Chondrocyte (in vitro differentiated cells): ENCODE data around the gene TPX2. TPM values are rescaled to one million over a fixed set of nuclear protein-coding genes. Genes with fewer than 3 reads are reported as not detected.

Experiments used
- DNase-seq: peaks from one replicate; pipeline ENCODE4 v3.0.0; 2021; ENCODE audit warnings: mixed read lengths, low spot score
- H3K27ac Mint-ChIP-seq: one replicate; pipeline ENCODE4 v1.8.0; 2021; ENCODE audit warnings: mild to moderate bottlenecking, moderate library complexity, mixed read lengths; ENCODE audit not compliant: unreplicated experiment
- H3K27me3 Mint-ChIP-seq: 2 replicates; pipeline ENCODE4 v1.8.0; 2021; ENCODE audit warnings: low read depth, mixed read lengths
- H3K36me3 Mint-ChIP-seq: 2 replicates; pipeline ENCODE4 v1.8.0; 2021; ENCODE audit warnings: low read depth, mixed read lengths
- H3K4me1 Mint-ChIP-seq: 2 replicates; pipeline ENCODE4 v1.8.0; 2021; ENCODE audit warnings: low read depth, mild to moderate bottlenecking, mixed read lengths
- H3K4me3 Mint-ChIP-seq: one replicate; pipeline ENCODE4 v1.8.0; 2021; ENCODE audit warnings: mild to moderate bottlenecking, moderate library complexity, mixed read lengths; ENCODE audit not compliant: unreplicated experiment
- H3K9me3 Mint-ChIP-seq: 2 replicates; pipeline ENCODE4 v1.8.0; 2021; ENCODE audit warnings: low read depth, mixed read lengths
- total RNA-seq: library from RNA; stranded (reverse); gene quantifications from 3 replicates; pipeline ENCODE4 v1.2.1, GENCODE V29; 2021
- TF ChIP-seq, protein P1 (sequence below): fragments of 200-600 bp; sonication (generic); IDR thresholded peaks from 2 replicates; pipeline ENCODE4 v1.5.0; 2021; ENCODE audit warnings: antibody characterized with exemption, mild to moderate bottlenecking, moderate library complexity

Gene TPX2
- total RNA-seq, 1 donor from 2014 or later = 49.6 TPM

DNA sequence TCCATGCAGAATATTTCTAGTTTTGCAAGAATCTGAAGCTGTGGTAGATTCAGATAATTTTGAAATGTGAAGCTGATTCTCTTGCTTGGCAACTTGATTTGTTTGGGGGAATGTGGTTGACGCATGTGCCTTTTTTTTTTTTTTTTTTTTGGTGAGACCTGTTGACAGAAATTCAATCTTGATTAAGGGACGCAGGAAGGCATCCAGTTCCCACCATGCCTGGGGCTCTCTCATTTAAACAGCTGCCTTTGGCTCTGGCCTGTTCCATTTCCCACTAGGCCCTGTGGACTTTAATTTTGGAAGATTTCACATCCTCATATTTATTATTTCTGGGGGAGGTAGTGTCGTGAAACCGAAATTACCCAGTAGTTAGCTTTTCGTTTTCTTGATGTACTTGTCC, 8.6 kb downstream of the TPX2 start:
- DNase-seq = no peak
- Mint-ChIP-seq H3K36me3 (peaks cover 7% of the 10 kb centered on the region), H3K9me3 (no peaks in the 10 kb centered on the region), H3K27me3 (no peaks in the 10 kb centered on the region), H3K4me3 (peak overlapping the region; percentile 33), H3K27ac (peak overlapping the region; percentile 89), H3K4me1 (peaks cover 48% of the 10 kb centered on the region)
- TF ChIP-seq, protein P1, sequence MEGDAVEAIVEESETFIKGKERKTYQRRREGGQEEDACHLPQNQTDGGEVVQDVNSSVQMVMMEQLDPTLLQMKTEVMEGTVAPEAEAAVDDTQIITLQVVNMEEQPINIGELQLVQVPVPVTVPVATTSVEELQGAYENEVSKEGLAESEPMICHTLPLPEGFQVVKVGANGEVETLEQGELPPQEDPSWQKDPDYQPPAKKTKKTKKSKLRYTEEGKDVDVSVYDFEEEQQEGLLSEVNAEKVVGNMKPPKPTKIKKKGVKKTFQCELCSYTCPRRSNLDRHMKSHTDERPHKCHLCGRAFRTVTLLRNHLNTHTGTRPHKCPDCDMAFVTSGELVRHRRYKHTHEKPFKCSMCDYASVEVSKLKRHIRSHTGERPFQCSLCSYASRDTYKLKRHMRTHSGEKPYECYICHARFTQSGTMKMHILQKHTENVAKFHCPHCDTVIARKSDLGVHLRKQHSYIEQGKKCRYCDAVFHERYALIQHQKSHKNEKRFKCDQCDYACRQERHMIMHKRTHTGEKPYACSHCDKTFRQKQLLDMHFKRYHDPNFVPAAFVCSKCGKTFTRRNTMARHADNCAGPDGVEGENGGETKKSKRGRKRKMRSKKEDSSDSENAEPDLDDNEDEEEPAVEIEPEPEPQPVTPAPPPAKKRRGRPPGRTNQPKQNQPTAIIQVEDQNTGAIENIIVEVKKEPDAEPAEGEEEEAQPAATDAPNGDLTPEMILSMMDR = no peak

DNA sequence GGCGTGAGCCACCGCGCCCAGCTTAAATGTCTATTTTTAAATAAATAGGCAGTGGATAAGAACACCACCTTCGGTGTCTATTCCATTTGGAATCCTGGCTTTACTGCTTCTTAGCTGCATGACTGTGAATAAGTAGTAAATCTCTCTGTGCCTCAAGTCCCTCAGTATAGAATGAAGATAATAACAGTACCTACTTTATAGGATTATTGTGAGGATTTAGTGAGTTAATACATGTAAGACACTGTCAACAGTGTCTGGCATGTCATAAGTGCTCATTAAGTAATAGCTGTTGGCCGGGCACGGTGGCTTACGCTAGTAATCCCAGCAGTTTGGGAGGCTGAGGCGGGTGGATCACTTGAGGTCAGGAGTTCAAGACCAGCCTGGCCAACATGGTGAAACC, 10.1 kb downstream of the TPX2 start:
- peaks cover 50% of the 10 kb centered on the region for H3K4me1 Mint-ChIP-seq
- TF ChIP-seq, protein P1 = no peak

DNA sequence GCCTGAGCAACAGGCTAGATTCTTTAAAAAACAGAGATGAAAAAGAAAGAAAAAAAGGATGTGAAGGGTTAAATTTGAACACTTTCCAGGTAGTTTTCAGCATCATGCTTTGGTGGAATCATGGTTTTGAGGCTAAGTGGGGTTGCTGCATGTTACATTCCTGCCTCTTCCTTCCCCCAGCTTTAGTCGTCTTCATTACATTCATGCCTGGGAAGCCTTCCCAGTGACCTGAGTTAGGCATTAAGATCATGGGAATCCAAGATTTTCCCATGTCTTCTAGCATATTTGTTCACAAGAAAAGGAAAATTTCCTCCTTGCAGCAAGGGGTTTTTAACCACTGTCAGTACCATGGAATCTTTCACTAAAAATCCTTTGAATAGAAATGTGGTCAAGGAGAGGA, 12.0 kb downstream of the TPX2 start:
- Mint-ChIP-seq H3K4me3 (peak overlapping the region; percentile 22), H3K36me3 (peaks cover 5% of the 10 kb centered on the region), H3K27me3 (no peaks in the 10 kb centered on the region), H3K4me1 (peaks cover 49% of the 10 kb centered on the region), H3K9me3 (no peaks in the 10 kb centered on the region), H3K27ac (peak overlapping the region; percentile 96)
- DNase-seq = no peak
- TF ChIP-seq, protein P1 = no peak

More for the DNA sequence above, 10.1 kb downstream of the TPX2 start:
- Mint-ChIP-seq H3K36me3 (peaks cover 7% of the 10 kb centered on the region), H3K27ac (no peak overlapping the region), H3K9me3 (no peaks in the 10 kb centered on the region), H3K4me3 (no peak overlapping the region), H3K27me3 (no peaks in the 10 kb centered on the region)
- no peak for DNase-seq

DNA sequence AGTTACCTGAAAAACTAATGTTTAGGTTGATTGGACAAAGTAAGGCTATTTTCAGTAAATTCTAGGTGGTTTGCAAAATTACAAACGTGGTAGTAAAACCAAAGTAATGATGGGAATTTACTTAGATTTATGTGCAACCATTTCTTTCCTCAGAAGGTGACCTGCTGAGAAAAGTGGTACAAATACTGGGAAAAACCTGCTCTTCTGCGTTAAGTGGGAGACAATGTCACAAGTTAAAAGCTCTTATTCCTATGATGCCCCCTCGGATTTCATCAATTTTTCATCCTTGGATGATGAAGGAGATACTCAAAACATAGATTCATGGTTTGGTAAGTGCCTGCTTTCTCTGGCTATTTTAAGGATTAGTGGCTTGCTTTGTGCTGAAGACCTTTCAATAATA, 18.2 kb downstream of the TPX2 start:
- Mint-ChIP-seq H3K27me3 (no peaks in the 10 kb centered on the region), H3K36me3 (peaks cover 10% of the 10 kb centered on the region)
- TF ChIP-seq, protein P1 = no peak

DNA sequence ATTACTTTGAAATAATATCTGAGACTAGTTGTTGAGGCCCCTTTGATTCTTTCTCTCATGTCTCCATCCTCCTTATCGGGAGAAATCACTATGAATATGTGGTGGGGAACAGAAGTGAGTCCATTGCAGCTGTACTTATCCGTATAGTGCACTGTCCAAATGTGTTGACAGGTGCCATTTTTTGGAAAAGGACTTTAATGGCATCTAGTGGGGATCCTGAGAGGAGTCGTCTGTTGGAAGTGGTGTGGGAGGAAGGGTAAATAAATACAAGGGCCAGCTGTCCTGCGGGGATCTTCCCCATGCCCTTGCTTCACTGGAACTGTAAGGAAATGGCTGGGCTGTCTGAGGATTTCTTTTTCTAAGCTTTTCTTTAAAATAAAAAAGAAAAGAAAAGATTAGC, 19.4 kb downstream of the TPX2 start:
- H3K27me3 Mint-ChIP-seq = no peaks in the 10 kb centered on the region
- peaks cover 2% of the 10 kb centered on the region for H3K9me3 Mint-ChIP-seq
- peak overlapping the region; percentile 81 for H3K27ac Mint-ChIP-seq
- H3K4me1 Mint-ChIP-seq = peaks cover 42% of the 10 kb centered on the region
- TF ChIP-seq, protein P1 = no peak
- H3K4me3 Mint-ChIP-seq = no peak overlapping the region
- no peak for DNase-seq
- H3K36me3 Mint-ChIP-seq = peaks cover 10% of the 10 kb centered on the region

More for the DNA sequence above, 18.2 kb downstream of the TPX2 start:
- Mint-ChIP-seq H3K4me1 (peaks cover 42% of the 10 kb centered on the region), H3K27ac (peak overlapping the region; percentile 36), H3K4me3 (no peak overlapping the region), H3K9me3 (no peaks in the 10 kb centered on the region)
- no peak for DNase-seq
